Natural killer cell treated with Interleukin-12 subunit alpha and Interleukin-12 subunit beta and Interleukin-15 and Interleukin-18, amount 100 ng/mL, for 72 hours (primary cell): Measurements from ENCODE around the gene ADGRG3. TPM values are rescaled to one million over a fixed set of nuclear protein-coding genes. Genes with fewer than 3 reads are reported as not detected.
A peak's percentile ranks its signal among the peaks of the same experiment; 100 is the strongest.

Experiments
- ATAC-seq, 2 donors: fragments of 150-1000 bp; cut with Tn5 transposase in 1 of 2; sonication (Bioruptor Pico), chemical (Tn5 transposase) in 1 of 2; 2 replicates each; pipeline ENCODE4 v1.10.0; 2021
- DNase-seq: peaks from one replicate; pipeline ENCODE4 v3.0.0; 2022; ENCODE audit warnings: low spot score
- H3K27ac Mint-ChIP-seq, 2 donors: 1 replicate in 1 of 2; 2 replicates in 1 of 2; pipeline ENCODE4 v1.8.0; 2022; ENCODE audit warnings: mixed read lengths in 2 of 2, mild to moderate bottlenecking in 1 of 2, moderate library complexity in 1 of 2
- H3K27me3 Mint-ChIP-seq, 2 donors: 1 replicate in 1 of 2; 2 replicates in 1 of 2; pipeline ENCODE4 v1.8.0; 2022; ENCODE audit warnings: mixed read lengths in 2 of 2
- H3K36me3 Mint-ChIP-seq: one replicate; pipeline ENCODE4 v1.8.0; 2022; ENCODE audit warnings: mixed read lengths
- H3K4me1 Mint-ChIP-seq, 2 donors: 1 replicate in 1 of 2; 2 replicates in 1 of 2; pipeline ENCODE4 v1.8.0; 2022; ENCODE audit warnings: low read depth in 2 of 2, mixed read lengths in 2 of 2, mild to moderate bottlenecking in 1 of 2
- H3K4me3 Mint-ChIP-seq: one replicate; pipeline ENCODE4 v1.8.0; 2022; ENCODE audit warnings: mixed read lengths
- H3K9me3 Mint-ChIP-seq: 2 replicates; pipeline ENCODE4 v1.8.0; 2022; ENCODE audit warnings: mixed read lengths
- total RNA-seq, 2 donors: library from RNA; stranded (reverse); gene quantifications; one replicate each; pipeline ENCODE4 v1.2.3, GENCODE V29; 2022

Gene ADGRG3, protein sequence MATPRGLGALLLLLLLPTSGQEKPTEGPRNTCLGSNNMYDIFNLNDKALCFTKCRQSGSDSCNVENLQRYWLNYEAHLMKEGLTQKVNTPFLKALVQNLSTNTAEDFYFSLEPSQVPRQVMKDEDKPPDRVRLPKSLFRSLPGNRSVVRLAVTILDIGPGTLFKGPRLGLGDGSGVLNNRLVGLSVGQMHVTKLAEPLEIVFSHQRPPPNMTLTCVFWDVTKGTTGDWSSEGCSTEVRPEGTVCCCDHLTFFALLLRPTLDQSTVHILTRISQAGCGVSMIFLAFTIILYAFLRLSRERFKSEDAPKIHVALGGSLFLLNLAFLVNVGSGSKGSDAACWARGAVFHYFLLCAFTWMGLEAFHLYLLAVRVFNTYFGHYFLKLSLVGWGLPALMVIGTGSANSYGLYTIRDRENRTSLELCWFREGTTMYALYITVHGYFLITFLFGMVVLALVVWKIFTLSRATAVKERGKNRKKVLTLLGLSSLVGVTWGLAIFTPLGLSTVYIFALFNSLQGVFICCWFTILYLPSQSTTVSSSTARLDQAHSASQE
- 10 to 100 TPM; 25.4 to 28.9 TPM for total RNA-seq

DNA sequence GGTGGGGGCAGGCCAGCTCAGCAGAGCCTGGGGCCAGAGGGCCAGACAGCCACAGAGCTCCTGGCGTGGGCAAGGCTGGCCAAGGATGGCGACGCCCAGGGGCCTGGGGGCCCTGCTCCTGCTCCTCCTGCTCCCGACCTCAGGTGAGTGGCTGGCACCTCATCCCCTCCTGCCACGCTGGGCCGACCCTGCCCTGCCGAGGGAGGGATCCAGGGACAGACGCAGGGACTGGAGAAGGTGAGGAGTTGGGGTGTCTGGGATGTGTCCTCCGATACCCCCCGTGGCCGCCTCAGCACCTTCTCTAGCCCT is at the start of gene ADGRG3:
Gene ADGRG3, plus strand, starts transcription at position 44 of the 309 bp plus-strand sequence. Its CDS starts 42 bp downstream, at position 86.
- Mint-ChIP-seq H3K27ac (peak within 1 kb of the TSS; percentile 85 to 96), H3K27me3 (no peaks in the 10 kb centered on the region)

DNA sequence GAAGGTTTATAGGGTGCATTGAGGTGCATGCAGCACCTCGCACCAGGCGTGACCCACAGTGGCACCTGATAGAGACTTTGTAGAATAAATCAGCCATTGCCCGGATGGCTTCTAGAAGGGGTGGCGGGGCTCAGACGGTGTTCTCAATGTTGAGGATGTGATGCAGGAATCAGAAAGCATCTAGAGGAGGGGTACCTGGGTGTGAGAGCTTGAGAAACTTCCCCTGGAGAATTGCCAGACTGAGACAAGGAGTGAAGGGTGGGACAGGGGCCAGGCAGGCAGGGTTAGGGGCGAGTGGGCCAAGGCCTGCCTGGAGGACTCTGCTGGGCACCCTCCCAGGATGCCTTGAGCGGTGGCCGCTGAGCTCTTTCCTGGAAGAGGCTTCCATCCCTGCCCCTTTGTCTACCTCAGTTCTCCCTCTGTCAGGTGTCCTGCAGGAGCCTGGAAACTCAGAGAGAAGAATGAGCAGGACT is 48.9 kb upstream of the ADGRG3 start:
- Mint-ChIP-seq H3K27ac (peak overlapping the region; percentile 10 to 77), H3K27me3 (no peaks in the 10 kb centered on the region), H3K36me3 (no peaks in the 10 kb centered on the region), H3K9me3 (no peaks in the 10 kb centered on the region), H3K4me1 (peaks cover 23 to 24% of the 10 kb centered on the region in 2 donors), H3K4me3 (no peak overlapping the region)
- peak; percentile 44 for DNase-seq
- no peak for ATAC-seq

More for the DNA sequence above, at the start of gene ADGRG3:
- Mint-ChIP-seq H3K4me1 (peaks cover 34 to 41% of the 10 kb centered on the region in 2 donors), H3K4me3 (peak within 1 kb of the TSS; percentile 77), H3K36me3 (no peaks in the 10 kb centered on the region), H3K9me3 (no peaks in the 10 kb centered on the region)
- no peak for ATAC-seq
- no peak for DNase-seq

DNA sequence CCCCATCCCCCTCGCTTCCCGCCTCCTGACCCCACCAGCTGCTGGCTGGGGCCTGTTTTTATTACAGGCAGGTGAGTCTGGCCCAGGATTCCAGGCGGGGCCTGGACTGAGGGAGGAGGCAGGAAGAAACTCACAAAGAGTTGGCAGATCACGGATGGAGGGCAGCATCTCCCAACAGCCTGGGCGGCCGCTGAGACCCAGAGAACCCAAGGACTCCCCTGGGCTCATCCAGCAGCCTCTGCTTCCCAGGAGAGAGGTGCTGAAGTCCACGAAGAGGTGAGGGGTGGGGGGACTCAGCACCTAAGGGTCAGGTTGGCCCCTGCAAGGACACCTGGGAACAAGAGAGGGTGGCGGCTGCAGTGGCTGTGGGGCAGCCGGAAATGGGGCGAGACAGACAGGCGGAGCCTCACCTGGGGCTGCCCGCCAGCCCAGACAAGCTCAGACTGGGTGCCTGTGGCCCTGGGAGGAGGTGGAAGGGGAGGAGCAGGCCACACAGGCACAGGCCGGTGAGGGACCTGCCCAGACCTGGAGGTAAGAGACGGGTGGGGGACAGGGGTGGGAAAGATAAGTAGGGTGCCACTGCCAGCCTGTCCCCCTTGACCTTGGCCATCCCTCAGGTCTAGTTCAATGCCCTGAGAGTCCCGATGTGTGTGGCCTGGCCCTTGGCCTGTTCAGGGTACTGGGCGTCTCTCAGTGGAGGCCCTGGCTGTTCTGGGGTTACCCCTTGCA is 48.3 kb upstream of the ADGRG3 start:
- H3K27me3 Mint-ChIP-seq, result no peaks in the 10 kb centered on the region
- no peak overlapping the region for H3K27ac Mint-ChIP-seq
- no peak overlapping the region for H3K4me3 Mint-ChIP-seq
- DNase-seq, result peak; percentile 57
- H3K4me1 Mint-ChIP-seq, result peaks cover 18 to 19% of the 10 kb centered on the region in 2 donors
- no peak for ATAC-seq
- no peaks in the 10 kb centered on the region for H3K36me3 Mint-ChIP-seq
- no peaks in the 10 kb centered on the region for H3K9me3 Mint-ChIP-seq

DNA sequence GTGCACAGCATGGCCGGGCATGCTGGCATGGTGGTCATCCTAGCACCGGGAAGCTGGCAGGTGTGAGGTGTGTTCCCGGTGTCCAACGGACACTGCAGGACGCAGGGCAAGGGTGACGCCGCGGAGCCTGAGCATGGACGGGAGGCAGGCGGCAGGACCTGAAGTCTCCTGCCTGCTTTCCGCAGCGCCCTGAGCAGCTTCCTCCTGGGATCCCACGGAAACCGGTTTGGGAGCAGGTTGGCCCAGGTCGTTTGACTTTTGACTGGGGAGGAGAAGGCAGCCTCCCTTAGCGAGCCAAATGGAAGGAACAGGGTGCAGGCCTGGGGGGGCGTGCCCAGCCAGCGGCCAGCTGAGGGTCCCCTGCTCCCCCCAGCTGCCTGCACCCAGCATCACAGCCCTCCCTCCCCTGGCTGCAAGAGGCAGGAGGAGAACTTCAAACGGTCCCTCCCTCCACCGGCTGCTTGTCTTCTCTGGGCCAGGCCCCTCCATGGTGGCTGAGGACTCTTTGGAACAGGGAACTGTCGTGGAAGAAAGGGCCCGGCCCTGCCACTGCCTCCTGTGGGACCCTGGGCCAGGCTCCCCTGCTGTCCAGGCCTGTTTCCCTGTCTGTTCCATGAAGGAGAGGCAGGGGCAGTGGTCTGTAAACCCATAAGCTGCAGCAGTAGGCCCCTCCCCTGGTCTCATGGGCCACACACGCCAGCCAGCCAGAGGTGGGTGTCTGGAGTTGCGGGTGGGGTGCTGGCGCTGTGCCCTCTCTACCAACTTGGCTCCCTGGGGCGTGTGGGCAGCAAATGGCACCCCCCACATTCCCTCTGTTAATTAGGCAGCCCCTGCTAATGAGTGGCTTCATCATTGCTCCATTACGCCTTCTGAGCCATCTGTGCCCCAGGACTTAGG is 47.5 kb upstream of the ADGRG3 start:
- Mint-ChIP-seq H3K9me3 (no peaks in the 10 kb centered on the region), H3K36me3 (no peaks in the 10 kb centered on the region), H3K4me1 (peaks cover 18 to 19% of the 10 kb centered on the region in 2 donors), H3K27me3 (no peaks in the 10 kb centered on the region), H3K27ac (no peak overlapping the region), H3K4me3 (no peak overlapping the region)
- ATAC-seq (no peak), DNase-seq (peak; percentile 48)

DNA sequence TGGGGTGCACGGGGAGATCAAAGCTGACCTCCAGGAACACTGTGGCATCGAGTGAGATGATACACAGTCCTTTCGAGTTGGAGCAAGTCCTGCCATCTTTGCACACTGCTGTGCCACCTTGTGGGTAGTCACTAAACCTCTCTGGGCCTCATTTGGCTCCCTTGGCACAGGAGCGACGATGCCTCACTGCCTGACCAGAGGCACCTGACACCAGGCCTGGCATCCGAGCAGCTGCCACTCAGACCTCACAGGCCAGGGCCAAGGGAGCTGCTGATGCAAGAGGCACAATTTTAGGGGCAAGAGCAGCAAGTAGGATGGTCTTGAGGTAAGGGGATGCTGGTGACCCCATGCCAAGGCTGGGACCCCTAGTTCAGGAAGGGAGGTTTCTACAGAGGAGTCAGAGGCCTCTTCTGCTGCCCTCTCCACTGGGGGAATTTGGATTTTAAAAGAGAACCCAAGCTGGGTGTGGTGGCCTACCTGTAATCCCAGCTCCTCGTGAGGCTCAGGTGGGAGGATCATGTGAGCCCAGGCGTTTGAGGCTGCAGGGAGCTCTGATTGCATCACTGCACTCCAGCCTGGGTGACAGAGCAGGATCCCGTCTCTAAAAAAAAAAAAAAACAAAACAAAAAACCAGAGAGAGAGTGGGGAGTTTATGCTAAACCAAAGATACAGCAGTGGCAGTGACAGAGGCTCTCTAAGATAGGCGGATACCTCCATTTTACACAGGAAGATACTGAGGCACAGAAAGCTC is 46.4 kb upstream of the ADGRG3 start:
- no peak for DNase-seq
- ATAC-seq, result no peak
- Mint-ChIP-seq H3K4me1 (peaks cover 23% of the 10 kb centered on the region in 2 donors), H3K9me3 (no peaks in the 10 kb centered on the region), H3K27me3 (no peaks in the 10 kb centered on the region), H3K4me3 (no peak overlapping the region), H3K27ac (no peak overlapping the region), H3K36me3 (no peaks in the 10 kb centered on the region)

DNA sequence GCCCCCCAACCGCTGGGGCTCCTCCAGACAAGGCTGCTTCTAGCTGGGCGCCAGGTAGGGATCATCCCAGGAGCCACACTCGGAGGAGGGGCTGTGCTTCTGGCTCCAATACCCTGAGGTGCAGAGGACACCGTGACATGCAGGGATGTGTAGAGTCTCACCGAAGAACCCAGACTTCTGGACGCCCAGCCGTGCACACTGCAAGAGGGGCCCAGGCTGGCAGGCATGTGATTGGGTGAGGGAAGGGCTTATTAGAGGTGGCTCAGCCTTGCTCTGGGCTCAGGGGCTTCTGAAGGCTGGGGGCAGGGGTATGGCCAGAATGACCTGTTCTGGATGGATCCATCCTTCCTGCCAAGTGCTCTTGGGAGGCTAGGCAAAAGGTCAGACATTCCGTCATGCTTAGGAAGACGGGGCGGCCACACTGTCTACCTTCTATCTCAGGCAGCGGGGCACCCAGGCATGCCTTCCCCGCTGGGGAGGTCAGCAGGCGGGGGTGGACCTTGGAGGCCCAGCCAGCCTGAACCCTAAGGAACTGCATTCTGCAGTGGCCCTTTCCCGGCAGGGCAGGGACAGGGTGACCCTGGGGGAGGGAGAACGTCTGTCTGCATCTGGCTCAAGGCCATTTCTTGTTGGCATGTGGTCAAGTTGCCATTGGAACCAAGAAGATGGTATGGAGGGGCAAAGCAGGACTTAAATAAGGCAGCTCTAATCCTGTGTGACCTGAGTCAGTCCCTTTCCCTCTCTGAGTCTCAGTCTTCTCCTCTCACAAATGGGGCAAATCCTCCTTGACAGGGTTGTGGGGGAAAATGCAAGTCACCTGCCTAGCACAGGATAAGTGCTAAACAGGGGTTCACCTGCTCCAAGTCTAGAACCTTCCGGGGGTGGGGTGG is 45.5 kb upstream of the ADGRG3 start:
- no peaks in the 10 kb centered on the region for H3K9me3 Mint-ChIP-seq
- DNase-seq, result no peak
- peaks cover 23% of the 10 kb centered on the region in 2 donors for H3K4me1 Mint-ChIP-seq
- H3K36me3 Mint-ChIP-seq, result no peaks in the 10 kb centered on the region
- no peak overlapping the region for H3K27ac Mint-ChIP-seq
- no peaks in the 10 kb centered on the region for H3K27me3 Mint-ChIP-seq
- no peak for ATAC-seq
- no peak overlapping the region for H3K4me3 Mint-ChIP-seq

DNA sequence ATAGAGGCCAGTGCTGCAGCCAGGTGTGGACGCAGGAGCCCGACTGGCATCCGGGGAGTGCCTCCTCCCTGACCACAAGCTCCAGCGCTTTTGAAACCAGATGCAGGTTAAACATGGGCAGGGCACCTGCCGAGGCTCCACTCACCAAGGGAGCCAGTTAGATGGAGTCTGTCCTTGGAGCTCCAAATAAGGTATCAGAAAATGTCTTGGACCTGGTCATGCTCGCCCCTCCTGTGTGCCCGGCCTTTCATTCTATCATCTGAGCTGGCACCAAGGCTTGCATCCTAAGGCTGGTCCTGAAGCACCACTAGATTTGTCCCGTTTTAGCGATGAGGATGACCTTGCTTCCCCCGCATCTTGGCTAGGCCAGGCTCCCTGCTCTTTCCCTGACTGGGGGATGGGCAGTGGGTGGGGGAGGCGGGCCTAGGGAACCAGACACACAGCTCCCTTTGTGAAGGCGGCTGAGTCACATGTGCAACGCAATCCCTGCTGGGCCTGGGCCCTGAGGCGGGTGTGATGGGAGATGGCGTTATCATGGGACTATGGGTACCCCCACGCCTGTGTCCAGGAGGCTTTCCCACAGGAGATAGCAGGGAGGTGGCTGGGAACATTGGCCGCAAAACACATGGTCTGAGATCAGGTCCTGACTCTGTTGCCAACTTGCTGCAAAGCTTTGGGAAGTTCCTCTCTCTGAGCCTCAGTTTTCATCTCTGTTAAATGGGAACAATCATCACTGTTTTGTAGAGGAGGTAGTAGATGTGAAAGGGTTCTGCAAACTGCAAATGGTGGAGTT is 44.7 kb upstream of the ADGRG3 start:
- Mint-ChIP-seq H3K4me1 (peaks cover 19 to 21% of the 10 kb centered on the region in 2 donors), H3K9me3 (no peaks in the 10 kb centered on the region), H3K27me3 (peaks cover 0 to under 1% of the 10 kb centered on the region in 2 donors), H3K36me3 (no peaks in the 10 kb centered on the region), H3K27ac (no peak overlapping the region), H3K4me3 (no peak overlapping the region)
- no peak for ATAC-seq
- DNase-seq, result no peak

DNA sequence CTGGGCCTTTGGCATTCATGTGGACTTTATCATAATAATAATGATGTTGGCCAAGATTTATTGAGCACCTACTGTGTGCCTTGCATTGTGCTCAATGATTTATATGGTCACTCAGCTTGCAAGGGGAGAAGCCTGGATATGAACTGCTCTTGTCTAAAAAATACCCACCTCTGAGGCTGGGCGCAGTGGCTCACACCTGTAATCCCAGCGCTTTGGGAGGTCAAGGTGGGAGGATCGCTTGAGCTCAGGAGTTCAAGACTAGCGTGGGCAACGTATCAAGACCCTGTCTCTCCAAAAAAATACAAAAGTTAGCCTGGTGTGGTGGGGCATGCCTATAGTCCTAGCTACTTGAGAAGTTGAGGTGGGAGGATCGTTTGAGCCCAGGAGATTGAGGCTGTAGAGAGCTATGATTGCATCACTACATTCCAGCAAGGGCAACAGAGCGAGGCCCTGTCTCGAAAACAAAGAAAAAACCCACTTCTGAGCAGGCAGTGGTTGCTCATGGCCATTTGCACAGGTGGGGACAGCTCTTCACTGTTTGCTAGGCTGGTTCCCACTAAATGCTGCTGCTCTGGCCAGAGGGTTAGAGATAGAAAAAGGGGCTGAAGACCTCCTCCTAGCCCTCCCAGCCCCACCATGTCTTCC is 43.9 kb upstream of the ADGRG3 start:
- H3K36me3 Mint-ChIP-seq, result no peaks in the 10 kb centered on the region
- no peak overlapping the region for H3K27ac Mint-ChIP-seq
- no peak for ATAC-seq
- no peak overlapping the region for H3K4me3 Mint-ChIP-seq
- no peaks in the 10 kb centered on the region for H3K9me3 Mint-ChIP-seq
- no peak for DNase-seq
- peaks cover 20 to 22% of the 10 kb centered on the region in 2 donors for H3K4me1 Mint-ChIP-seq
- peaks cover 5 to 8% of the 10 kb centered on the region in 2 donors for H3K27me3 Mint-ChIP-seq

DNA sequence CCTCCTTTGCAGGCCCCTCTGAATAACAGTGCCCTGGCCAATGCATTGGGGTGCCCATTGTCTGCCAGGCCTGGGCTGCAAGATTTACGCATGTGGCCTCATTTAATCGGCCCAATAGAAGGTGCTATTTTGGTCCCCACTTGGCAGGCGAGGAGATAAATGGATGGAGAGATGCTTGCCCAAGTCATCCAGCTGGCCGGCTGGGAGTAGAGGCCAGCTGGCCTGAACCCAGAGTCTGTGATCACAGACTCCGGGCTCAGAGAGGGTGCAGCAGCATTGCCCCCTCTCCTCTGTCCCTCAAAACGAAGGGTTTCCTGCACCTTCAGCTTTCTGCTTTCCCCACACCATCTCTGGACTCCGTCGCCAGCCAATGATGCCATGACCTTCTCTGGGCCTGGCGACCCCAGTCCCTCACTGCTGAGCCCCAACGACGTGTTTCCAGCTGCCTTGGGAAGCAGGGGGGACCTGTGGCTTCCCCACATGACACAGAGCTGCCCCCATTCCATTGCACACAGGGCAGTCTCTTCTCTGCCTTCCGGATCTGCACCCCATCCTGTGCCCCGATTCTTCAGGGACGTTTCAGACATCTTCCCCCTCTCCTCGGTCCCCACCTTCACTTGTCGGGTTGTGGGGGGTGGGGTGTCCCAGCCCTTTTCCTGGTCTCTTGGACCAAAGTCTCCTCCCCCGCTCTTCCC is 43.2 kb upstream of the ADGRG3 start:
- DNase-seq, result no peak
- no peaks in the 10 kb centered on the region for H3K9me3 Mint-ChIP-seq
- no peaks in the 10 kb centered on the region for H3K36me3 Mint-ChIP-seq
- H3K27me3 Mint-ChIP-seq, result peaks cover 5 to 8% of the 10 kb centered on the region in 2 donors
- ATAC-seq, result no peak
- peaks cover 21 to 22% of the 10 kb centered on the region in 2 donors for H3K4me1 Mint-ChIP-seq
- peak overlapping the region in 1 of 2 donors; percentile 30 for H3K27ac Mint-ChIP-seq
- H3K4me3 Mint-ChIP-seq, result no peak overlapping the region

DNA sequence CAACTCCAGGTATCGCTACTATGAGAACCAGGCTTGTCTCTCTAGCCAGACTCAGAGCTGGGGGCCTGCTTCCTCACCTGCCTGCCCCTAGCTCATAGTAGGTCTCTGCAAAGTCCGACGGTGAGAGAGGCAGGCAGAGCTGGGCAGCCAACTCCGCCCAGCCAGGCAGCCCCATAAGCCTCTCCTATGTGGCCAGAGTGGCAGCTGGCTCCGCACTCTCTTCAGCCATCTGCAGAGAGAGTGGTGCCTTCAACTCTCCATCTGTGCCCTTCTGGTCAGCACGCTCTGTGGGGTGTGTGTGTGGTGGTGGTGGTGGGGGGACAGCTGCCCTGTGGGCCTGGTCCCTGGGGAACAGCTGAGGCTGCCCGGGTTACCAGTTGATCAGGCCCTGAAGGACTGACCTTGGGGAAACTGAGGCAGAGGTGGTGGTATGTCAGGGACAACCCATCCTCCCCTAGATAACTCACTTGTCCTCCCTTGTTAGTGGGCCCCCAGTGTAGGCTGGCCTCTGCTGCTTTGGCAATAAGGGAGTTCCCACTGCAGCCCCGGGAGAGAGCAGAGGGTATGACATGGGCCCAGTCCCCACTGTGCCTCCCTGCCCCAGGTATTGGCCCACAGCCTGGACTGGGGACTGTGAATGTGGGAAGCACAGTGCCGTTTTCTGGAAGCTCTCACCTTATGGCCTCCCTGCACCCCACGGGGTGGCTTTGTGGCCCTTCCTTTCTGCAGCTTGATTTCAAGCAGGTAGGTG is 41.5 kb upstream of the ADGRG3 start:
- no peak for ATAC-seq
- DNase-seq, result no peak
- no peaks in the 10 kb centered on the region for H3K9me3 Mint-ChIP-seq
- H3K27ac Mint-ChIP-seq, result no peak overlapping the region
- peaks cover 5 to 8% of the 10 kb centered on the region in 2 donors for H3K27me3 Mint-ChIP-seq
- H3K4me1 Mint-ChIP-seq, result peaks cover 28 to 31% of the 10 kb centered on the region in 2 donors
- no peaks in the 10 kb centered on the region for H3K36me3 Mint-ChIP-seq
- H3K4me3 Mint-ChIP-seq, result no peak overlapping the region
